ENCODE results near the gene BCL3. TPM values are rescaled to one million over a fixed set of nuclear protein-coding genes. Genes with fewer than 3 reads are reported as not detected.
A peak's percentile ranks its signal among the peaks of the same experiment; 100 is the strongest.

Gene BCL3
- total and polyA plus RNA-seq, 9 donors, result 2.7 to 19.2 (median 14.5) TPM

DNA sequence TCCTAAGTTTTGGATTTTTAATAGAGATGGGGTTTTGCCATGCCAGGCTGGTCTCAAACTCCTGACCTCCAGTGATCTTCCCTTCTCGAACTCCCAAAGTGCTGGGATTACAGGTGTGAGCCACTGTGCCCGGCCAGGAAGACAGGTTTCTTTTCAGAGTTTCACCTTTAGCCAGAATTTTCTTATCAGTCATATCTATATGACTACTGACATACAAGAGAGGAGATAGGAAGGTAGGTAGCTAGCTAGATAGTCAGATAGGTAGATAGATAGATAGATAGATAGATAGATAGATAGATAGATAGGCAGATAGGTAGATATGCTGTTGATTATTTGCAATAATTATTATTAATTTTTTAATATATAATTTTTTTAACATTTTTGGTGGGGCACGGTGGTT, 36.8 kb downstream of the BCL3 start:
- no peak for DNase-seq
- WGBS (ENCODE audit: insufficient coverage), result no CpG with 5 or more reads among the region's 3 CpGs
- Histone ChIP-seq H3K4me3 (ENCODE audit: low read length) (no peak overlapping the region), H3K4me1 (ENCODE audit: control insufficient read depth, insufficient read depth, low read length) (peaks cover 5% of the 10 kb centered on the region), H3K27me3 (ENCODE audit: control insufficient read depth, insufficient read depth, low read length) (no peaks in the 10 kb centered on the region), H3K9me3 (replicated peaks; ENCODE audit: control insufficient read depth, low read depth, low read length) (no peaks in the 10 kb centered on the region), H3K27ac (ENCODE audit: low read length) (no peak overlapping the region), H3K36me3 (ENCODE audit: control insufficient read depth, insufficient read depth, low read length) (no peaks in the 10 kb centered on the region)

DNA sequence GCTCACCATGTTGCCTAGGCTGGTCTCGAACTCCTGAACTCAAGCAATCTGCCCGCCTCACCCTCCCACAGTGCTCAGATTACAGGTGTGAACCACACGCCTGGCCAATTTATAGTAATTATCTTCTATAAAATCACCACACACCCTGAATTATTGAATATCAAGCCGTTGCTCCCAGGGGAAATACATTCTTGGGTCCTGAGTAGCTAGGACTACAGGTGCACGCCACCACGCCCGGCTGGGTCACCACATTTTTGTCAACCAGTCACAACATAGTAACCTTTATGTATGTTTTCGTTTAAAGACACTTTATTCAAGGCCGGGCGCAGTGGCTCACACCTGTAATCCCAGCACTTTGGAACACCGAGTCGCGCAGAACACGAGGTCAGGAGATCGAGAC, 37.5 kb downstream of the BCL3 start:
- Histone ChIP-seq H3K36me3 (ENCODE audit: control insufficient read depth, insufficient read depth, low read length) (no peaks in the 10 kb centered on the region), H3K27me3 (ENCODE audit: control insufficient read depth, insufficient read depth, low read length) (no peaks in the 10 kb centered on the region), H3K4me3 (ENCODE audit: low read length) (no peak overlapping the region), H3K9me3 (replicated peaks; ENCODE audit: control insufficient read depth, low read depth, low read length) (no peaks in the 10 kb centered on the region), H3K27ac (ENCODE audit: low read length) (no peak overlapping the region), H3K4me1 (ENCODE audit: control insufficient read depth, insufficient read depth, low read length) (peaks cover 5% of the 10 kb centered on the region)
- WGBS (ENCODE audit: insufficient coverage), result 92% methylated on average over 13 of the region's 15 CpGs
- no peak for DNase-seq

DNA sequence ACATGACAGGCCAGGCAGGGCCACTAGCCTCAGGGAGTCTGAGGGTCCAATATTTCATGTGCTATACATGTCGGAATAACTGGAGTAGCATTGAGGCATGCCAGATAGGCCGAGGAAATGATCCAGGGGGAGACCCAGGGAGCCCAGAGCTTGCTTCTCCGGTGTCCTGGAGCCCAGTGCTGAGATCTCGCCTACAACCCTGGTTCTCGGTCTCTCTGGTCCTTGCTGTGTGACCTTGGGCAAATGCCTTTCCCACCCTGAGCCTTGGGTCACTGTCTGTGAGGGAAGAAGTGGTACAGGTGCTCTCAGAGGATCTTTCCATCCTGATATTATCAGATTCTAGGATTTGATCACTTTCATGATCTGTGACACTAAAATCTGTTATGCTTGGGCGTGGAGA, 40.5 kb downstream of the BCL3 start:
- H3K4me3 ChIP-seq (ENCODE audit: low read length), result no peak overlapping the region
- H3K27ac ChIP-seq (ENCODE audit: low read length), result no peak overlapping the region
- 91% methylated on average over 6 of the region's 6 CpGs for WGBS (ENCODE audit: insufficient coverage)
- no peak for DNase-seq
- H3K27me3 ChIP-seq (ENCODE audit: control insufficient read depth, insufficient read depth, low read length), result no peaks in the 10 kb centered on the region
- H3K9me3 ChIP-seq (replicated peaks; ENCODE audit: control insufficient read depth, low read depth, low read length), result no peaks in the 10 kb centered on the region
- H3K36me3 ChIP-seq (ENCODE audit: control insufficient read depth, insufficient read depth, low read length), result no peaks in the 10 kb centered on the region
- peaks cover 9% of the 10 kb centered on the region for H3K4me1 ChIP-seq (ENCODE audit: control insufficient read depth, insufficient read depth, low read length)

DNA sequence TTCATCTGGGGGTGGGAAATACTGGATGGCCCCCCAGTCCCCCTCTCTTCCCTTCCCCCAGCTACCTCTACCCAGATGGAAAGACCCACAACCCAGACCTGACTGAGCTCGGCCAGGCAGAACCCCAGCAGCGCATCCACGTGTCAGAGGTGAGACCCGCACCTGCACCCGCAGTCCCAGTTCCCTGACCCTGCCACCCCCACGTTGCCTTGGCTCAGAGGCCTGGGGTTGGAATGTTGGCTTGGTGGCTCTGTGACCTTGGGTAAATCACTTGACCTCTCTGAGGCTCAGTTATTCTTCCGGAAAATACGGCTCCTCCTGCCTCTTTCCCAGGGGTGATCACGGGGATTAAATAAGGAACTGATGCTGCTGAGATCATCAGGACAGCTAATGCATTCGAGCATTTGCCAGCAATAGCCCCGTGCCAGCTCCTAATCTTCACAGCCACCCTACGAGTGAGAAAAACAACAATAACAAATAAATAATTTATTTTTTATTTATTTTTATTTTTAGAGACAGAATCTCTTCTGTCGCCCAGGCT, 41.5 kb downstream of the BCL3 start:
- peak; percentile 56 for DNase-seq
- H3K4me1 ChIP-seq (ENCODE audit: control insufficient read depth, insufficient read depth, low read length), result peaks cover 5% of the 10 kb centered on the region
- no peaks in the 10 kb centered on the region for H3K9me3 ChIP-seq (replicated peaks; ENCODE audit: control insufficient read depth, low read depth, low read length)
- H3K4me3 ChIP-seq (ENCODE audit: low read length), result no peak overlapping the region
- H3K27ac ChIP-seq (ENCODE audit: low read length), result no peak overlapping the region
- WGBS (ENCODE audit: insufficient coverage), result no CpG with 5 or more reads among the region's 13 CpGs
- no peaks in the 10 kb centered on the region for H3K27me3 ChIP-seq (ENCODE audit: control insufficient read depth, insufficient read depth, low read length)
- H3K36me3 ChIP-seq (ENCODE audit: control insufficient read depth, insufficient read depth, low read length), result no peaks in the 10 kb centered on the region

DNA sequence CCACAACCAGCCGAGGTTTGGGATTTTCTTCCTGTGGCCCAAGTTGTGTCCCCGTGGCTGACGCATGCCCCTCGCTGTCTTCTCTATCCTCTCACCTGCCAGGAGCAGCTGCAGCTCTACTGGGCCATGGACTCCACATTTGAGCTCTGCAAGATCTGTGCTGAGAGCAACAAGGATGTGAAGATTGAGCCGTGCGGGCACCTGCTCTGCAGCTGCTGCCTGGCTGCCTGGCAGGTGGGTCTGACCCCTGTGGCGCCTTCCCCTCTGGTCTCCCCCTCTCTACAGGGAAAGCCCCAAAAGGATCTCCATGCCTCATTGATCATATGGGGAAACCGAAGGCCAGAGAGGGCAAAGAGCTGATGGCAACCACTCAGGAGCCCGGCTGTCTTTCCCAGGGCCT, 43.8 kb downstream of the BCL3 start:
- H3K9me3 ChIP-seq (replicated peaks; ENCODE audit: control insufficient read depth, low read depth, low read length), result no peaks in the 10 kb centered on the region
- WGBS (ENCODE audit: insufficient coverage), result 81% methylated on average over 4 of the region's 9 CpGs
- no peak overlapping the region for H3K27ac ChIP-seq (ENCODE audit: low read length)
- H3K4me3 ChIP-seq (ENCODE audit: low read length), result no peak overlapping the region
- H3K36me3 ChIP-seq (ENCODE audit: control insufficient read depth, insufficient read depth, low read length), result no peaks in the 10 kb centered on the region
- no peaks in the 10 kb centered on the region for H3K27me3 ChIP-seq (ENCODE audit: control insufficient read depth, insufficient read depth, low read length)
- peak; percentile 71 for DNase-seq
- peaks cover 11% of the 10 kb centered on the region for H3K4me1 ChIP-seq (ENCODE audit: control insufficient read depth, insufficient read depth, low read length)

DNA sequence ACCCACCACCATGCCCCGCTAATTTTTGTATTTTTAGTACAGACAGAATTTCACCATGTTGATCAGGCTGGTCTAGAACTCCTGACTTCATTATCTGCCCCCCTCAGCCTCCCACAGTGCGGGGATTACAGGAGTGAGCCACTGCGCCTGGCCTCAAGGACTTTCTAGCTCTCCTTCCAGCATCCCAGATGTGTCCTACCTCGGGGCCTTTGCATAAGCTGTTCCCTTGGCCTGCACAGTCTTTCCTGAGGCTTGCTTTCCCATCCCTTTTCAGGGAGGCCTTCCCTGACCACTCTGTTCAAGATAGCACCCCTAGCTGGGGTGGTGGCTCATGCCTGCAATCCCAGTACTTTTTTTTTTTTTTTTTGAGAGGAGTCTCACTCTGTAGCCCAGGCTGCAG, 46.1 kb downstream of the BCL3 start:
- WGBS (ENCODE audit: insufficient coverage), result 94% methylated on average over 3 of the region's 4 CpGs
- no peak for DNase-seq
- Histone ChIP-seq H3K27me3 (ENCODE audit: control insufficient read depth, insufficient read depth, low read length) (no peaks in the 10 kb centered on the region), H3K36me3 (ENCODE audit: control insufficient read depth, insufficient read depth, low read length) (no peaks in the 10 kb centered on the region), H3K9me3 (replicated peaks; ENCODE audit: control insufficient read depth, low read depth, low read length) (no peaks in the 10 kb centered on the region), H3K4me3 (ENCODE audit: low read length) (no peak overlapping the region), H3K4me1 (ENCODE audit: control insufficient read depth, insufficient read depth, low read length) (peaks cover 11% of the 10 kb centered on the region), H3K27ac (ENCODE audit: low read length) (no peak overlapping the region)

DNA sequence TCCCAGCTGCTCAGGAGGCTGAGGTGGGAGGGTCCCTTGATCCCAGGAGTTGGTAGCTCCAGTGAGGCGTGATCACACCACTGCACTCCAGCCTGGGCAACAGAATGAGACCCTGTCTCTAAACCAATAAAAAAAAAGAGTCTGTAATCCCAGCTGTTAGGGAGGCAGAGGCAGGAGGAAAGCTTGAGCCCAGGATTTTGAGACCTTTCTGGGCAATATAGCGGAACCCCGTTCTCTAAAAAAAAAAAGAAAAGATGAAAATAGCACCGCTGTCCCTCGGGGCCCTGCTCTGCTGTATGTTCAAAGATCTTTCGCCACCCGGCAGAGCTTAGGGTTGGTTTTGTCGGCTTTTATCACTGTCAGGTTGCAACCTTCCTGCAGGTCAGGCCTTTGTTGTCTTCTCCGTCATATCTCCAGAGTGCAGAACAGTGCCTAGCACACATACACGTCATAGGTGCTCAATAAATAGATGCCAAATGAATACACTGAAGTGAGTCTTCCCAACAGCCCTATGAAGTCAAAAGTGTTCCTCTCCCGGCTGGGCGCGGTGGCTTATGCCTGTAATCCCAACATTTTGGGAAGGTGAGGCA, 47.0 kb downstream of the BCL3 start:
- Histone ChIP-seq H3K36me3 (ENCODE audit: control insufficient read depth, insufficient read depth, low read length) (no peaks in the 10 kb centered on the region), H3K27me3 (ENCODE audit: control insufficient read depth, insufficient read depth, low read length) (no peaks in the 10 kb centered on the region), H3K27ac (ENCODE audit: low read length) (no peak overlapping the region), H3K9me3 (replicated peaks; ENCODE audit: control insufficient read depth, low read depth, low read length) (no peaks in the 10 kb centered on the region), H3K4me1 (ENCODE audit: control insufficient read depth, insufficient read depth, low read length) (peaks cover 15% of the 10 kb centered on the region), H3K4me3 (ENCODE audit: low read length) (no peak overlapping the region)
- WGBS (ENCODE audit: insufficient coverage), result 90% methylated on average over 12 of the region's 13 CpGs
- no peak for DNase-seq

DNA sequence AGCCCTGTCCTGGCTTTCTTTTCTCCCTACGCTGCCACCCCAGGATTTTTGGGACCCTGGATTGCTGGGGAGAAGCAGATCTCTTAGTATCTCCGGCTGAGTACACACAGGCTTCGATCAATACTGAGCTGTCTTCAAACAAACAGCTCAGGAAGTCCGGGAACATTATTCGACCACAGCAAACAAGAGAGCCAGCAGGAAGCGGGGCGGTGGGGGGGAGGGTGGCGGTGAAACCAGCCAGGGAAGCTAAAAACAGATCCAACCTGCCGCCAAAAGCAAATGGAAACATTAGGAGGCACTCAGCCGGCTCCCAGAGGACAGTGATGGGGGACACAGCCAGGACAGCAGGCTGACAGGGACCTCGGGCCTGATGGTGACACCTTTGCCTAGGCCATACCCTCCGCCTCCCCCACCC, 48.2 kb downstream of the BCL3 start:
- 7% methylated on average over 5 of the region's 12 CpGs for WGBS (ENCODE audit: insufficient coverage)
- DNase-seq, result peak; percentile 63
- Histone ChIP-seq H3K9me3 (replicated peaks; ENCODE audit: control insufficient read depth, low read depth, low read length) (no peaks in the 10 kb centered on the region), H3K4me3 (ENCODE audit: low read length) (no peak overlapping the region), H3K27me3 (ENCODE audit: control insufficient read depth, insufficient read depth, low read length) (no peaks in the 10 kb centered on the region), H3K4me1 (ENCODE audit: control insufficient read depth, insufficient read depth, low read length) (peaks cover 15% of the 10 kb centered on the region), H3K27ac (ENCODE audit: low read length) (peak overlapping the region; percentile 77), H3K36me3 (ENCODE audit: control insufficient read depth, insufficient read depth, low read length) (no peaks in the 10 kb centered on the region)

DNA sequence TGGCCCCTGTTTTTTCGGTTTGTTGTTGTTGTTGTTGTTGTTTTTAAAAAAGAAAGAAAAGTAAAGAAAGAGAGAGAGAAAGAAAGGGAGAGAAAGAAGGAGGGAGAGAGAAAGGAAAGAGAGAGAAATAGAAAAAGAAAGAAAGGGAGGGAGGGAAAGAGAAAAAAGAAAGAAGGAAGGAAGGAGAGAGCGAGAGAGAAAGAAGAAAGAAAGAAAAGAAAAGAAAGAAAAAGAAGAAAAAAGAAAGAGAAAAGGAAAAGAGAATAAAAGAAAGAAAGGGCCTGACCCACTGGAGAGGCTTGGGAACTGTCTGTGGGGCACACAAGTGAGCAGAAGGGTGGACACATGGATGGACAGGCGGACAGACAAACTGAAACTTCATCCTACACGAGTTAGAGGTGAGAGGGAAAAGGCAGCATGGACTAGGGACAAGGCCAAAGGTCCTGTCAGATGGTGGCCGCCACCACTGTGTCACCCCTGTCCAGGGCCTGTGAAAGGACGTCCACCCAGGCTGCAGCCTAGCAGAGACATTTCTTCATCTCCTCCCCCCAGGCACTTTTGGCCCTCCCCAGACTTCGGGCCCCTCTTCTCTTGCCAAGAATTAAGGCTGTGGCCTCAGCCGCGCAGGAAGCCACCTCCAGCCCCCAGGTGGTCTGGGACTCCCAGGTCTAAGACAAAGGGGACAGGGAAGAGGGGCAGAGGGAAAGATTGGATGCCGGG, 51.3 kb downstream of the BCL3 start:
- Histone ChIP-seq H3K36me3 (ENCODE audit: control insufficient read depth, insufficient read depth, low read length) (no peaks in the 10 kb centered on the region), H3K4me3 (ENCODE audit: low read length) (no peak overlapping the region), H3K4me1 (ENCODE audit: control insufficient read depth, insufficient read depth, low read length) (peaks cover 15% of the 10 kb centered on the region), H3K27me3 (ENCODE audit: control insufficient read depth, insufficient read depth, low read length) (no peaks in the 10 kb centered on the region), H3K27ac (ENCODE audit: low read length) (no peak overlapping the region), H3K9me3 (replicated peaks; ENCODE audit: control insufficient read depth, low read depth, low read length) (no peaks in the 10 kb centered on the region)
- no peak for DNase-seq
- 75% methylated on average over 6 of the region's 10 CpGs for WGBS (ENCODE audit: insufficient coverage)

DNA sequence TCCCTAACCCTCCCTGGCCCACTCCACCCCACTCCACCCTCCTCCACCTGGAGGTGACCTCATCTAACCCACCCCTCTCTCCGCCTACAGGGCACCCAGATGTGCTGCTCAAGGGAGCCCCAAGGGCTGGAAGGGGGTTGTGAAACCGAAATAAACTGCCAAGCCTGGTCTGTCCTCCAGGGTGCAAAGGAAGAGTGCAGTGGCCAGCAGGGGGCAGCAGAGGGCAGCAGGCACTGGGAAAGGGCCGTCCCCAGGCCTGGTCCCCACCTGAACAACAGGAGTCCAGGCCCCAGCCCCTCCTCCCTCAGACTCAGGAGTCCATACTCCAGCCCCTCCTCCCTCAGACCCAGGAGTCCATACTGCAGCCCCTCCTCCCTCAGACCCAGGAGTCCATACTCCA, 52.0 kb downstream of the BCL3 start:
- peak; percentile 81 for DNase-seq

More for the DNA sequence above, 52.0 kb downstream of the BCL3 start:
- Histone ChIP-seq H3K36me3 (ENCODE audit: control insufficient read depth, insufficient read depth, low read length) (no peaks in the 10 kb centered on the region), H3K9me3 (replicated peaks; ENCODE audit: control insufficient read depth, low read depth, low read length) (no peaks in the 10 kb centered on the region), H3K27me3 (ENCODE audit: control insufficient read depth, insufficient read depth, low read length) (no peaks in the 10 kb centered on the region), H3K4me3 (ENCODE audit: low read length) (no peak overlapping the region), H3K4me1 (ENCODE audit: control insufficient read depth, insufficient read depth, low read length) (peaks cover 15% of the 10 kb centered on the region), H3K27ac (ENCODE audit: low read length) (no peak overlapping the region)
- WGBS (ENCODE audit: insufficient coverage), result no CpG with 5 or more reads among the region's 3 CpGs

Data from muscle of leg (tissue), 11 donors.